Epithelial cell of esophagus (primary cell): ENCODE measurements around the gene DPP6.

Source experiments
- DNase-seq: peaks from one replicate; pipeline ENCODE4 v3.0.0; 2010; ENCODE audit warnings: low read depth
- H3K4me3 ChIP-seq: 2 replicates; pipeline ENCODE4 v1.5.1; 2011; ENCODE audit warnings: mild to moderate bottlenecking, low read length, control low read depth
- TF ChIP-seq, protein P1 (sequence below): IDR thresholded peaks from 2 replicates; pipeline ENCODE4 v1.5.1; 2011; ENCODE audit warnings: low read depth, mild to moderate bottlenecking, low read length, control low read depth, inconsistent platforms; ENCODE audit not compliant: insufficient read depth; ENCODE audit errors: missing control alignments

The DPP6 gene

DNA sequence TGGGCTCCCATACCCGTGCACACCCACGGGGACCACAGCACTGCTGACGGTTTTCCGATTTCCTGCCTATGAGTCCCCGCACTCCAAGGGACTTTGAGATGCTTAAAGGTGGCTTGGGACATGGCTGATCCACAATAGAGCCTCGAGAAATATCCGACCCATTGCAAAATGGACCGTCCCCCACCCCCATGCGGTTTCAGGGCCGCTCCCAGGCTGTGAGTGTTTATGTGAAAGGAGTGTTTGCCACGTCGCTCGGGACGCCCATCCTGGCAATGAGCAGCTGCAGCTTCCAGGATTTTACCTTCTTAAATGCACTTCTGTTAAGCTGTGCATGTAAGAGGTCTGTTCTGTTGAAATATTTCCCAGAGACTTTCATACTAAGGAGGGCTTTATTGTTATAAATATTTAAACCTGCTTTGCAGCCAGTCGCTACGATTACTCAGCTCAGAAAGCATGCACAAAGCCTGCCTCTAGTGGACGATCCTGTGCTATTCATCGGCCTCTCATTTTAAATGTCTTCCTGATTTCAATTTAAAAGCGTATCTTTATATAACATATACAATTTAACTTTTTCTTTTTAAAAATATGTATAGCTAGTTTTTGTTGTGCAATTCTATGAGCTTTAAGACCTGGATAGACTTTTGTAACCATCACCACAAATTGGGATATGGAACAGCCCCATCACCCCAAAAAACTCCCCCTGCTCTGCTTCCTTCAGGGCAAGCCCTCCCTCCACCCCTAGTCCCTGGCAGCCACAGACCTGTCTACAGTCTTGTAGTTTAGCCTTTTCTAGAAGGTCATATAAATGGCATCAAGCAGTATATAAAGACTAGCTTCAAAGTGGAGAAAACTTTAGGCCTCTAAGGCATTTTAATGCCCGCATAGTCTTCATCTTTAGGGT lies 532.4 kb downstream of the DPP6 start:
- TF ChIP-seq, protein P1, sequence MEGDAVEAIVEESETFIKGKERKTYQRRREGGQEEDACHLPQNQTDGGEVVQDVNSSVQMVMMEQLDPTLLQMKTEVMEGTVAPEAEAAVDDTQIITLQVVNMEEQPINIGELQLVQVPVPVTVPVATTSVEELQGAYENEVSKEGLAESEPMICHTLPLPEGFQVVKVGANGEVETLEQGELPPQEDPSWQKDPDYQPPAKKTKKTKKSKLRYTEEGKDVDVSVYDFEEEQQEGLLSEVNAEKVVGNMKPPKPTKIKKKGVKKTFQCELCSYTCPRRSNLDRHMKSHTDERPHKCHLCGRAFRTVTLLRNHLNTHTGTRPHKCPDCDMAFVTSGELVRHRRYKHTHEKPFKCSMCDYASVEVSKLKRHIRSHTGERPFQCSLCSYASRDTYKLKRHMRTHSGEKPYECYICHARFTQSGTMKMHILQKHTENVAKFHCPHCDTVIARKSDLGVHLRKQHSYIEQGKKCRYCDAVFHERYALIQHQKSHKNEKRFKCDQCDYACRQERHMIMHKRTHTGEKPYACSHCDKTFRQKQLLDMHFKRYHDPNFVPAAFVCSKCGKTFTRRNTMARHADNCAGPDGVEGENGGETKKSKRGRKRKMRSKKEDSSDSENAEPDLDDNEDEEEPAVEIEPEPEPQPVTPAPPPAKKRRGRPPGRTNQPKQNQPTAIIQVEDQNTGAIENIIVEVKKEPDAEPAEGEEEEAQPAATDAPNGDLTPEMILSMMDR = no peak
- no peak for DNase-seq

DNA sequence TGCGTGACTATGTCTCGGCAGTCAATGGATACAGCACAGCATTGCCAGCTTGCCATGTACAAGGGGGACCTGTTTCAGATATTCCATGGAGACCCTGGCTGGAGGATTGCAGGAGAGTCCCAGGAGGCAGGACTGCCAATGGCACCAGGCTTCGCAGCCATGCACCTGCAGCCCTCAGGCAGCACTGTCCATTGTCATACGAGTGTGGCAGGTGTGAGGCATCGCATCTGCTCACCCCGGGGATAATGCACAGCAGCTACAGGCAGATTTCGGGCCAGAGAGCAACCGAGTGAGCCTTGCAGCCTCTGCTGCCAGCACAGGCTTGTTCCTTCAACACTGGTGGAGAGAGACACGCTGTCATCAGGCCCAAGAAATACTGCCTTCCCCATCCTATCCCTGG lies 535.6 kb downstream of the DPP6 start:
- H3K4me3 ChIP-seq = no peak overlapping the region
- TF ChIP-seq, protein P1 = no peak
- DNase-seq = no peak

More for the DNA sequence above, 532.4 kb downstream of the DPP6 start:
- H3K4me3 ChIP-seq = no peak overlapping the region

DNA sequence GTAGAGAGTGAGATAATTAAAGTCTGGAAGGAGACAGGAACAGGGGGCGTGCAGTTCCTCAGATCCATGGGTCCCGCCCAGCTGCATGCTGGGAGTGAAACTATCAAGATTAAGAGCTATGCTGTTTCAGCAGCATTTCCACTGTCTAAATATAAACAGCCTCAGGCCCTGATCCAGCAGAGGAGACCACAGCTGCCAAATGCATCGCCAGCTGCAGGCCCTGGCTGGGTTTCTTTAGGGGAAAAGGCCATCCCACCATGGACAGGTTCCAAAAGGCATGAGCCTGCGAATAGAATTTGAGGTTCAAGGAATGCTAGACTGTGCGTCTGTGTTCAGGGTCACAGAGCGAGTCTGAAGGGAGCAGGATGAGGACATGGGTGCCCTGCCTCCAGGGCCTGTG lies 539.3 kb downstream of the DPP6 start:
- no peak overlapping the region for H3K4me3 ChIP-seq
- no peak for DNase-seq
- TF ChIP-seq, protein P1 = no peak

DNA sequence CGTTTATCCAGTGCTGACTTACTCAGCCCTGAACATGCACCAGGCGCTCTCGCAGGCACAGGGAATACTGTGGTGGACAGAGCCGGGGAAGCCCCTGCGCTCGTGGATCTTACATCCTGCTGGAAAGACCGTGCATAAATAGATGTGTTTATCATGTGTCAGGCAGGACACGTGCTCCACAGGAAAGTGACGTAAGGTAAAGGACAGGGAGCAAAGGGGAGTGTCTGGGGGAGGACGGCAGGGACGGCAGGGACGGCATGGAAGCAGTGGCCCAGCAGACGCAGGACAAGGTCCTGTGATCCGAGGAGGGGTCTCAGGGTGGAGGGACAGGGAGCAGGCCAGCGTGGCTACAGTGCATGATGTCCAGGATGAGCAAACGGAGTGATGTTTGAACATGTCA lies 540.2 kb downstream of the DPP6 start:
- TF ChIP-seq, protein P1 = no peak
- no peak for DNase-seq
- no peak overlapping the region for H3K4me3 ChIP-seq

DNA sequence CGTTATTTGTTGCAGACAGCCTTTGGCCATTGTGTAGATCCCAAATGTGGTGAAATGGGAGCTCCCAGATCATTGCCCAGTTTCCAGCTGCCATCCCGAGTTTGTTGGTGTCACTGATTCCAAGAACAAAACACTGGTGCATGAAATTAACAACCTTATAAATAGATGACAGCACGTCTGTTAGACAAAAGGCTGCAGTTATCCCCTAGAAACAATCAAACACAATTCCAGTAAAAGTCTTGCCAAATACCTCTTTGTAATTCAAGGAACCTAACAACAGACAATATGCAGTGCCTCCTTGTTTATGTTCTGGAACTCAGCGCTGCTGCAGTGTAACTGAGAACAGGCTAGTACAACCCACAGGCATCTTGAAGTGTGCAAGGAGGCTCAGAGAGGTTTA lies 546.2 kb downstream of the DPP6 start:
- TF ChIP-seq, protein P1 = no peak
- no peak overlapping the region for H3K4me3 ChIP-seq
- no peak for DNase-seq

DNA sequence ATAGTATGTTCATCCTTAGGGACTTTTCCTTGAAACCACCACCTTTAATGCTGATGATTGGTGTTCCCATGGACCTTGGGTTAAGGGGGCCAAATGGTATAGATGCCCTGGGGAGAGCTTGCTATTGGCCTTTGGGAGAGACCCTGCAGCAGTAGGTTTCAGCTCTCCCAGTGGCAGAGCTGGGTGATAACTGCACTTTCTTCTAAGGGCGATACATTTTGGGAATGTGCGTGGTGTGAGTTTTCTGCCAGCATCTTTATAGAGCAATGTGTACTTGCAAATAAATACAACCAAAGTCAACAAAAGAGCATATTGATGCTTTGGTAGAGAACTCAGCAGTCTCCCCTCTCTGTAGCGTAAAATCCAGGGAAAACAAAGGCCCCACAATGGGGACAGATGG lies 546.7 kb downstream of the DPP6 start:
- no peak for DNase-seq
- H3K4me3 ChIP-seq = no peak overlapping the region
- TF ChIP-seq, protein P1 = no peak

DNA sequence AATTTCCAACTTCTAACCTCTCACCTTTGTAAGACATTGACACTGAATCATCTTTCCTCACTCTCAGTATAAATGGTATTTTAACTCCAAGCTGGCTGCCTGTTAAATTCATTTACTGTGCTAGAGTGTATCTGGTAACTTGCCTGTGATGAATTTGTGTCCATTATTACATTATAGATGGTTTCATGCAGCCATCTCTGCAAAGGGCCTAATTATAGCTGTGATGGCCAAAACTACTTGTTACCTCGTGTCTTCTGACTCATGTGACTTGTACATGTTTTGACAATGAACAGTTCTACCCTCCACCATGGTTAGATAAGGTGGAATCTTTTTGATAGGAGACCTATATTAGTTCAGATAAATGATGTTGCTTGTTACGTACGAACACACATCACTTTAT lies 558.7 kb downstream of the DPP6 start:
- H3K4me3 ChIP-seq = no peak overlapping the region
- no peak for DNase-seq
- TF ChIP-seq, protein P1 = no peak
